ENCODE results near the gene RNF130. TPM values are rescaled to one million over a fixed set of nuclear protein-coding genes. Genes with fewer than 3 reads are reported as not detected.

Gene RNF130
- total RNA-seq, 1 donor from 2014 or later, result 73.5 TPM

DNA sequence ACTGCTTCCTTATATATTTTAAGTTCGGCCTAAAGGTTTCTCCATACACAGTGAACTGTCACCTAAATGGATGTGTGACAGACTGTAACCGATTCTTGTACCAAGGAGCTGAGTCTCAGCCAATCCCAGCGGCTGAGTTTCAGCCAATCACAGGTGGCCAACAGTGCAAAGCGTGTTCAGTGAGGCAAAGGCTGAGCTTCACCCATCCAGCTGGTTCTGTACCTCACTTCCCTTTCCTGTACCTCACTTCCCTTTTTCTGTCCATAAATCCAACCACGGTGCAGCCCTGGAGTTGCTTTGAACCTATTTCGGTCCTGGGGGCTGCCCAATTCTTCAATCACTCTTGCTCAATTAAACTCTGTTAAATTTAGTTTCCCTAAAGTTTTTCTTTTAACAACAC lies 148.1 kb downstream of the RNF130 start:
- no peak for DNase-seq (ENCODE audit: extremely low read depth, low read depth, low spot score)

DNA sequence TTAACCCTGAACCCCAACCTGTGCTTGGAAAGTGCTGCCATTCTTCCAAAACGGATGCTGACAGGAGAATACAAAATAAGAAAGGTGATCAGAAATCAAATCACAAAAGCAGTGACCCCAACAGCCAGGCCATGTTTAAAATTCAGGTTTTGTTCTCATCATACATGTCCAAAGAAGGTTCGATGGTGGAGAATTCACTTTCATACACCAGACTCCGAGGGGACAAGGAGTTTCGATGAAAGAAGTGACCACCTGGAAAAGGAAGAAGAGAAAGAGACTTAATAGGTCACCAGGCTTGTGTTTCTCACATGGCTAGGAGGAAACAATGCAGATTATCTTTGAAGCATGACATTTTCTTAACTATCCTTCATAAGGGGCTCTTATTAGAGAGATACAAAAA lies 151.4 kb downstream of the RNF130 start:
- DNase-seq (ENCODE audit: extremely low read depth, low read depth, low spot score), result no peak

GRCh38 chr5:179919487-179920060 lies 152.0 kb downstream of the RNF130 start:
- no peak for DNase-seq (ENCODE audit: extremely low read depth, low read depth, low spot score)

GRCh38 chr5:179918742-179919486 lies 152.6 kb downstream of the RNF130 start:
- no peak for DNase-seq (ENCODE audit: extremely low read depth, low read depth, low spot score)

DNA sequence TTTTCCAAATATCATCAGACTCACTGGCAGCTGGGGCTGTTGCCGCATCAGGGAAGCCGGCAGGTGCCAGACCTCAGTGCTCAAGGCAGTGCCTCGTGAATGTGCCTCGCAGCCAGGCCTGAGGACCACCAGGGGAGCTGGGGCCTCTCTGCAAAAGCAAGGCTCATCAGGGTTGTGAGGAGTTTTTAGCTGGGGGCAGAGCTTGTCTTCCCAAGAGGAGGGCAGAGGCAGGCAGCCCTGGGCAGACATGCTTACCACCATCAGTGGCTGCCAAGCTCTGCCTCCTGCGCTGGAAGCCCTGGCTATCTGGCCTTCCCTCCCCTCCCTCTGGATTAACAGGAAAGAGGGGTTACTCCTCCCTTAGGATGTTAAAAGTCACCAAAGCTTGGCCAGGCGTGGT lies 155.0 kb downstream of the RNF130 start:
- DNase-seq (ENCODE audit: extremely low read depth, low read depth, low spot score), result no peak

GRCh38 chr5:179915406-179915935 lies 156.1 kb downstream of the RNF130 start:
- DNase-seq (ENCODE audit: extremely low read depth, low read depth, low spot score), result no peak

GRCh38 chr5:179914032-179914755 lies 157.4 kb downstream of the RNF130 start:
- DNase-seq (ENCODE audit: extremely low read depth, low read depth, low spot score), result no peak

DNA sequence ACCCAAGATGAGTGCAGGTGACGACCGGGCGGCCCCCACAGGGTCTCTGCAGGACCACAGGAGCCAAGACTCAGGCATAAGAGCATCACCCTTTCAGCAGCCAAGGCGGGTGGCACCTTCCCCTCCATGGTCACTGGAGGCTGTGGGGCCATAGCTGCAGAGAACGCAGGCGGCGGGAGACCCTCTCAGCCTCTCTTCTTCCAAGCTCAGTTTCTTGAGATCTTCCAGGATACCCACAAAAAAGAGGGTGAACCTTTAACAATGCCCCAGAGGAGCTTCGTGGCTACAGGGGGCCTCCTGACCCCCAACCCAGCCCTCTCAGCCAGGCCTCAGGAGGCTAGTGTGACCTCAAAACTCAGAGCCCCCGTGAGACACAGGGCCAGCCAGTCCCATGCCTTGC lies 158.1 kb downstream of the RNF130 start:
- no peak for DNase-seq (ENCODE audit: extremely low read depth, low read depth, low spot score)

DNA sequence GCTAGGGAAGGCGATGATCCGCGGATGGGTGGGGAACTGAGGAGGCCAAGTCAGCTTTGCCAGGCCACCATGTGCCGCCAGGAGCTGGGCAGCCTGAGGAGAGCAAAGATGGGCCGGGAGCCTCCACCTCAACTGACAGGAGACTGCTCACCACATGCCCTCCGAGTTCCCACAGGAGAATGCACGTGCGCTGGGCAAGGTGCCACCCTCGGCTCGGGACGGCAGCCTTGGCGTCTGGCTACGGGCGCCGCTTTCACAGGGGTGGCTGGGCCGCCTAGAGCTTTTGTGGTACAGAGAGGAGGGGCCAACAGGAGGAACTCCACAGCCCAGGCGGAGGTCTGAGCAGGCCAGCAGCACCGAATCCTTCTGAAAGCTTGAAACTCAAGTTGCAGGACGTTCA lies 158.6 kb downstream of the RNF130 start:
- no peak for DNase-seq (ENCODE audit: extremely low read depth, low read depth, low spot score)

DNA sequence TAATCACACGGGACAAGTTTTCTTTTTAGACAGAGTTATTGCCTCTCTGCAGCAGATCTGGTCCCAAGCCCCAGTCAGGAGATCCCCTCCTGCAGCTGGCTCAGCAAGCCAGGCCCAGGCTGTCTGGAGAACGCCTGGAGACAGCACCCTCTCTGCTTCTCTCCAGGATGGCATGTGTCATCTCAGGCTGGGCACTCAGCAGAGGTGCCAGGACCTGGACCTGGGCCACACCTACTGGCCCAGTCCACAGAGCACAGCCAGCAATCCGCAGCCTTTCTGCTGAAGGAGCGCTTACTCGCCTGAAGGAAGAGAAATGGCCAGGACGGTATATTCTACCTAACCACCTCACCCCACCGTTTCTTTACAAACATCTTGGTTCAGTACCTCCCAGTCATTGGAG lies 159.2 kb downstream of the RNF130 start:
- no peak for DNase-seq (ENCODE audit: extremely low read depth, low read depth, low spot score)

GRCh38 chr5:179909224-179909623 lies 162.3 kb downstream of the RNF130 start:
- DNase-seq (ENCODE audit: extremely low read depth, low read depth, low spot score), result no peak

DNA sequence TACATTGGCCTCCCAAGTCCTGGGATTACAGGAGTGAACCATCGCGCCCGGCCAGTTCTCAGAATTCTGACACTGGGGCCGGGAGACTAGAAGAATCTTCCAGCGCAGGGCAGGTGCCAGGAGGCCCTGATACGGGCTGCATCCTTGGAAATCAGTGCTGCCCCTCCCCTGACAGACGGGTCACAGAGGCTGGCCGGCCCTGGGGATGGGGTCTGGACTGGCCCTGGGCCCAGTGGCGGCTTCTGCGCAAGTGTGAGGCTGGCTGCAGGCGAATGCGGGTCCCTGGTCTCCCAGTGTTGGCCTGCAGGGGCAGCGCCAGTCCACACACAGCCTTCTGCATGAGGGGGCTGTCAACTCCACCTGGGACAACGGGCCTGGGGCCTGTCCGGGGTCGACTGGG lies 163.0 kb downstream of the RNF130 start:
- DNase-seq (ENCODE audit: extremely low read depth, low read depth, low spot score), result no peak

- no peak for DNase-seq (ENCODE audit: extremely low read depth, low read depth, low spot score)
These were observed 163.8 kb downstream of the RNF130 start, which contains the start of gene TBC1D9B for GRCh38 chr5:179907556-179908324. TBC1D9B (minus strand) TSS chr5:179907897; CDS start chr5:179907821, 76 bp downstream.

DNA sequence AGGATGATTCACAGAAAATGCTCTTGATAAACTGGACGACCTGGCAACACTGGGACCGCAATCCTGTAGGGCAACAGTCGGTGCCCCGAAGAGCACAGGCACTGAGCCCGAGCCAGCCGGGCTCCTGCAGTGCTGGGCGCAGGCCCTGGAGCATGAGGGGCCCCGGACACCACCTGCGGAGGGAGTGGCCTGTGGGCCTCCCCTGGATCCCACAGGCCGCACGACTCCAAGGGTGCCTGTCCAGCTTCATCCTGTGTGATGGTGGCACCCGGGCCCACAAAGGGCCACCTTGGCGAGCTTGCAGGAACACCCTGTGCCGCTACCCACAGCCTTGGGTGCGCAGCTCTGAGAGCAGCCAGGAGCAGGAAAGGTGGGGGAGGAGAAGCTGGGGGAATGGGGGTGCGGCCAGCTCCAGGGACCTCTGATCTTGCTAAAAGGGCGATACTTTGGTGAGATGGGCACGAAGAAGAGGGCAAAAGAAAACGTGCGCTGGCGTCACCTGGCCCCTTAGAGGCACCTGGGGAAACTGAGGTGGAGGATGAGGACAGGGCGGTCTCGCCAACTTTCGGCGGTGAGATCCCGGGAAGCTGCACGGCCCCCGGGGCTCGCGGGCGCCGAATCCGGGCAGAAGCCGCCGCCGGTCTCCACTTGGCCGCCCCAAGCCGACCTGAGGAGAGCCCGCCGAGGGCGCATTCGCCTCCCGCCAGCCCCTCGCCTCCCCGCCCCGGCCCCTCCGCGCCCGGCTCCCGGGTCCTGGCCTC lies 164.6 kb downstream of the RNF130 start:
- DNase-seq (ENCODE audit: extremely low read depth, low read depth, low spot score), result no peak

- no peak for DNase-seq (ENCODE audit: extremely low read depth, low read depth, low spot score)
These were observed 165.2 kb downstream of the RNF130 start for GRCh38 chr5:179906294-179906794.

GRCh38 chr5:179905161-179905560 lies 166.4 kb downstream of the RNF130 start:
- no peak for DNase-seq (ENCODE audit: extremely low read depth, low read depth, low spot score)

Measured in glomerular endothelial cell (primary cell).